ENCODE results near the gene ZNF669.

The ZNF669 gene

DNA sequence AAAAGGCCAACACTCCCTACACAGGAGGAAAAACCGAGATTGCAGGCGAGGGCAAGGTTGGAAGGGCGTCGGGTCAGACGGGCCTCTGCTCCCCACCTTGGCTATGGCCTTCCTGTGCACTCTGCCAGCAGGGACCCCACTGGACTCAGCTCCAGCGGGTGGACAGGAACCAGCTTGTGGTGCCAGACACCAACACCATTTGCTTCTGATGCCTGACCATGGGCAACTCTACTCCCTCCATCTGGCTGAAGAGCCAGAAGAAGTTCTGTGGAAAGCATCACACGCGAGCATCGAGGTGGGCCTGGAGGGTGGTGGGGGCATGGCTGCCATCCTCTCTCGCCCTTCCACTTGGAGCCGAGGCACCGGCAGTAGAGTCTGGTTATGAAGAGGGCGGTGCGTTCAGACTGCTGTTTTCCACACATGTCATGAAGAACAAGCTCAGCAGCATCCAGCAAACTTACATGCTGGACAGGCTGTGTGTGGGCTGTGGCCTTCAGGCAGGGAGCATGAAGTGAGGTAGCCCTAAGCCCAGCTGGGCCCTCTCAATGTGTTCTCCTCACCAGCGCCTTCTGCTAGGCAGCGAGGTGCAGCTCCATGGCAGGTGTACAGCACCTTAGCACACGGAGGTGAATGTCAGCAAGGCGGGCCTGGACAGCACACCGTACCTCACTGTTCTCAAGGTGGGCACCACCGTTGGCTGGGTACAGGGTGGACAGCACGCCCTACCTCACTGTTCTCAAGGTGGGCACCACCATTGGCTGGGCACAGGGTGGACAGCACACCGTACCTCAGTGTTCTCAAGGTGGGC is 15.6 kb upstream of the ZNF669 start:
- Histone ChIP-seq H3K9ac (no peak overlapping the region), H3K4me3 (ENCODE audit: low read depth, low read length) (no peak overlapping the region)

DNA sequence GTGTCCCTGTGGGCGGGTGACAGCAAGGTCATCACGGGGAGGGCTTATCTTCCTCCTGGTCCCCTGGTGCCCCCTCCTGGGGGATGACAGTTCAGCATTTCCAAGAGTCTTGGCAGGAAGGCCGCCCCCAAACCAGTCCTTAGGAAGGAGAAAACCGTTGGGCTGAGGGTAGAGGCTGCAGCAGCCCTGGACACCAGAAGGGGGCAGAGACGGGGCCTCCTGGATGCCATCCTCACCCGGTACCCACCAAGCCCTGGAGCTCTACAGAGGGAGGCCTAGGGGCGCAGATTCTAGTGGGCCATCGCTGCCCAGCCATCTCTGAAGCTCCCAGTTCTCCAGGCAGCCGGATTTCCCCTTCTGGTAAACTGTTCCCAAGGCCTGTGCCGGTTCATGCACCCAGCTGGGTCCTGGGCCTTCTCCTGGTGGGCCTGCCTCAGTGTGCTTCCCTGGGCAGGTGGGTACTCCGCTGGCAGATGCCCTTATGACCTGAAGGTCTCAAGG is 14.8 kb upstream of the ZNF669 start:
- H3K4me2 ChIP-seq (ENCODE audit: low read length) = no peak overlapping the region
- H3K27ac ChIP-seq = no peak overlapping the region
- H3K9me3 ChIP-seq (ENCODE audit: control insufficient read depth, low read length) = no peaks in the 10 kb centered on the region
- no peaks in the 10 kb centered on the region for H3K79me2 ChIP-seq
- H2AFZ ChIP-seq = no peak overlapping the region
- H3K9ac ChIP-seq = no peak overlapping the region
- H3K36me3 ChIP-seq (ENCODE audit: control insufficient read depth, insufficient read depth, low read length) = no peaks in the 10 kb centered on the region
- H3K4me1 ChIP-seq = no peaks in the 10 kb centered on the region
- TF ChIP-seq, protein P1, sequence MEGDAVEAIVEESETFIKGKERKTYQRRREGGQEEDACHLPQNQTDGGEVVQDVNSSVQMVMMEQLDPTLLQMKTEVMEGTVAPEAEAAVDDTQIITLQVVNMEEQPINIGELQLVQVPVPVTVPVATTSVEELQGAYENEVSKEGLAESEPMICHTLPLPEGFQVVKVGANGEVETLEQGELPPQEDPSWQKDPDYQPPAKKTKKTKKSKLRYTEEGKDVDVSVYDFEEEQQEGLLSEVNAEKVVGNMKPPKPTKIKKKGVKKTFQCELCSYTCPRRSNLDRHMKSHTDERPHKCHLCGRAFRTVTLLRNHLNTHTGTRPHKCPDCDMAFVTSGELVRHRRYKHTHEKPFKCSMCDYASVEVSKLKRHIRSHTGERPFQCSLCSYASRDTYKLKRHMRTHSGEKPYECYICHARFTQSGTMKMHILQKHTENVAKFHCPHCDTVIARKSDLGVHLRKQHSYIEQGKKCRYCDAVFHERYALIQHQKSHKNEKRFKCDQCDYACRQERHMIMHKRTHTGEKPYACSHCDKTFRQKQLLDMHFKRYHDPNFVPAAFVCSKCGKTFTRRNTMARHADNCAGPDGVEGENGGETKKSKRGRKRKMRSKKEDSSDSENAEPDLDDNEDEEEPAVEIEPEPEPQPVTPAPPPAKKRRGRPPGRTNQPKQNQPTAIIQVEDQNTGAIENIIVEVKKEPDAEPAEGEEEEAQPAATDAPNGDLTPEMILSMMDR (IDR thresholded peaks at IDR 0.05) = no peak
- H3K27me3 ChIP-seq (ENCODE audit: control insufficient read depth, insufficient read depth, low read length) = no peaks in the 10 kb centered on the region
- no peak overlapping the region for H3K4me3 ChIP-seq (ENCODE audit: low read depth, low read length)

More for the DNA sequence above, 15.6 kb upstream of the ZNF669 start:
- H3K4me1 ChIP-seq = no peaks in the 10 kb centered on the region
- H3K4me2 ChIP-seq (ENCODE audit: low read length) = no peak overlapping the region
- H2AFZ ChIP-seq = no peak overlapping the region
- H3K27ac ChIP-seq = no peak overlapping the region
- TF ChIP-seq, protein P1 (IDR thresholded peaks at IDR 0.05) = no peak
- H3K9me3 ChIP-seq (ENCODE audit: control insufficient read depth, low read length) = no peaks in the 10 kb centered on the region
- H3K36me3 ChIP-seq (ENCODE audit: control insufficient read depth, insufficient read depth, low read length) = no peaks in the 10 kb centered on the region
- no peaks in the 10 kb centered on the region for H3K79me2 ChIP-seq
- no peaks in the 10 kb centered on the region for H3K27me3 ChIP-seq (ENCODE audit: control insufficient read depth, insufficient read depth, low read length)

DNA sequence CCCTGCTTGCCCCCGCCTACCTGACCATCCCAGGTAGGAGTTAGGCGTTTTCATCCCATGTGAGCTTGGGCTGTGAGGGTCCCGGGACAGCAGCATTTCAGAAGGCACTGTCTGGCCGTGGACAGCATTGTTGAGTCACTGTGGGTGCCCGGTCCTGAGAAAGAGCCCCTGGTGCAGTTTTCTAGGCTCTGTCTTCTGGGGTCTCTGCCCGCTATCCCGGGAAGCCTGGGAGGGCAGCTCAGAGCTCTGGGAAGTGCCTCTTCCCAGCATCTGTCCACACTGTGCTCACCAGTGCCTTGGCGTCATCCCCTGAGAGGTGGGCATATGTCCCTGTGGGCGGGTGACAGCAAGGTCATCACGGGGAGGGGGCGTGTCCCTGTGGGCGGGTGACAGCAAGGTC is 11.4 kb upstream of the ZNF669 start:
- H3K4me2 ChIP-seq (ENCODE audit: low read length) = no peak overlapping the region
- H3K79me2 ChIP-seq = no peaks in the 10 kb centered on the region
- H3K27ac ChIP-seq = no peak overlapping the region
- TF ChIP-seq, protein P1 (IDR thresholded peaks at IDR 0.05) = no peak
- H3K9me3 ChIP-seq (ENCODE audit: control insufficient read depth, low read length) = no peaks in the 10 kb centered on the region
- H3K27me3 ChIP-seq (ENCODE audit: control insufficient read depth, insufficient read depth, low read length) = no peaks in the 10 kb centered on the region
- no peak overlapping the region for H3K9ac ChIP-seq
- H3K36me3 ChIP-seq (ENCODE audit: control insufficient read depth, insufficient read depth, low read length) = no peaks in the 10 kb centered on the region
- H3K4me3 ChIP-seq (ENCODE audit: low read depth, low read length) = no peak overlapping the region
- H3K4me1 ChIP-seq = no peaks in the 10 kb centered on the region
- H2AFZ ChIP-seq = no peak overlapping the region

DNA sequence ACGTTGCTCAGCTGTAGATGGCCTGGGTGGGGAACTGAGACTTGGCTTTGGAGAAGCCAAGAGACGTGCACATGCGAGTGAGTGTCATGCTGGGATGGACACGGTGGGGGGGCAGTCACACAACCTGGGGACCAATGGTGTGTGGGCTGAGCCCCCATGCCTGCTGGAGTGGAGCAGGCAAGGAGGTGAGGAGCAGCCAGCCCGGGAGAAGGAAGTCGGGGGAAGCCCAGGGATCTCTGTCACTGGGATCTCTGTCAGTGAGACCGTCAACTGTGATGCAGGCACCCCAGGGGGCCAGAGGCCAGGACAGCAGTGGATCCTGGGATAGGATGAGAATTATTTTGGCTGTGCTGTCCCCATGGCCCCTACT is 11.0 kb upstream of the ZNF669 start:
- Histone ChIP-seq H3K27me3 (ENCODE audit: control insufficient read depth, insufficient read depth, low read length) (no peaks in the 10 kb centered on the region), H3K79me2 (no peaks in the 10 kb centered on the region), H3K9ac (no peak overlapping the region), H2AFZ (no peak overlapping the region), H3K4me2 (ENCODE audit: low read length) (no peak overlapping the region), H3K4me1 (no peaks in the 10 kb centered on the region), H3K9me3 (ENCODE audit: control insufficient read depth, low read length) (no peaks in the 10 kb centered on the region), H3K36me3 (ENCODE audit: control insufficient read depth, insufficient read depth, low read length) (no peaks in the 10 kb centered on the region), H3K4me3 (ENCODE audit: low read depth, low read length) (no peak overlapping the region), H3K27ac (no peak overlapping the region)
- TF ChIP-seq, protein P1 (IDR thresholded peaks at IDR 0.05) = no peak

Data from parathyroid adenoma (tissue), 2 donors.